CD4-positive, alpha-beta T cell treated with Interleukin-17A for 1 hour (primary cell): ENCODE measurements around the gene MRPL49.
A peak's percentile ranks its signal among the peaks of the same experiment; 100 is the strongest.

Source experiments
- DNase-seq: peaks from one replicate; pipeline ENCODE4 v3.0.0-alpha.2; 2020

MRPL49 gene

DNA sequence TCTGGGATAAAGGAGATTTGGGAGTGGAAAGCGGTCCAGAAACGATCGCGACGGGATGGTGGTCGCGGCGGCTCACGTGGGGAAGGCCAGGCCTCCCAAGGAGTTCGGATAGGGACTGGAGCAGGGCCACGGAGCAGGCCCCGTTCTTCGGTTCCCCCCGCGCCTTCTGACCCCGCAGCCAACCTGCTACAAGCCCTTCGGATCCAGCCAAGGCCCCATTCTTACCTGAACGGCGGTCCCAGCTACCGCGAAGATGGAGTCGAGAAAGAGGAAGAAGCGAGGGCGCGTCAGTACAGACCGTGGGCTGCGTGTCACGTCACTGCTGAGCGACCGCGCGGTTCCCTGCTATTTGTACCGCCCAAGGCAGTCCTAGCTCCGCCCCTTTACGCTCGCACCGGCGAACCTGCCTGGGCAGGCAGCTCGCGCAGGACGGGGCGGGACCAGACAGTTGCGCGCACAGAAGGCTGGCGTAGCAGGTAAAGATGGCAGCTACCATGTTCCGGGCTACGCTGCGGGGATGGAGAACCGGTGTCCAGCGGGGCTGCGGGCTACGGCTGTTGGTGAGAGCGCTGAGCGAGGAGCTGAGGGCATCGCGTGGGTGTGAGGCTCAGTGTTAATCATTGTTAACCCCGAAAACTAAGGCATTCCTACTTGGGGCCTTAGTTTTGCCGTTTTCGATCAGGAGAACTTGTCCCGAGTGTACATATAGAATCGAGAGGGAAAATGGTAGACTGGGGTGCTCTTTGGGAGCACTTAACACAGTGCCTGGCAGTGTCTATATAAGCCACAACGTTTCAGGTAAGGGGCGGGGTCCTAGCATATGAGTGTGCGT is at the start of gene MRPL49, which contains the start of gene FAU:
Gene MRPL49, plus strand, starts transcription at position 457 of the 832 bp plus-strand sequence. Its CDS starts 26 bp downstream, at position 483.
Gene FAU, minus strand, starts transcription at position 270 of the 832 bp plus-strand sequence. CDS start 321 bp downstream, outside the sequence.
- peak; percentile 98 for DNase-seq

- DNase-seq, result no peak
These were observed 49.5 kb upstream of the MRPL49 start for GRCh38 chr11:65072631-65072966.

DNA sequence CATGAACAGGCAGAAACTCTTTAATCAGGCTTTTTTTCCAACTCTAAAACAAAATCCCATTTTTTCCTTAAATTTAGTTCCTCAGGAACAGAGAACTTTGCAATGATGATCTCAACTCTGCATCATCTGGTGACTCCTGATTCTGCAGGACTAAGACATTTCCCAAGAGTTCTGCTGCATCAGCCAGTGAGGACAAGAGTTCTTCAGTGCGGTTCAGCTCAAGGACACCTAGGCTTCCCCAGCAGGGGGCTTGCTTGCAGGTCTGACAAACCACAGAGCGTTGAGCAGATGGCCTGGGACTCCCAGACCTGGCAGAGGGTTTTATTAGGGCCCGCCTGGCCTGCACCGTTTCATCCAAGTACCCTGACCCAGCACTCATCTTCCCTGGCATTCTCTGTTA is 44.7 kb upstream of the MRPL49 start:
- no peak for DNase-seq

DNA sequence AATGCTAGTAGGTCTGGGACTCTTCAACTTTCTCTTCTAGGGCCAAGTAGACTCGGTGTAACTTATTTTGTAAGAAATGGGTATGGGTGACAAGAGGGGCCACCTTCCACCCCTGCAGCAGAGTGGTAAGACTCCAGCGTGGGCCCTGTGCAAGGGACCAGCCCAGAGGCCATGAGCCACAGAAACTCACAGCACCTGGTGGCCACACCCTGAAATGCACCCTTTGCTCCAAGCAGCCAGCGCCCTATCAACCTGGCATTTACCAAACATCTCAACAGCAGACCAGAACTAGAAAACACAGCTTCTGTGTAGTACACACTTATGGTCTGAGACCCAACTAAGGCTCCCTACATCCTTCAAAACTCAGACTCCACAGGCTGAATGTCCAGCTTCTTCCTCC is 44.0 kb upstream of the MRPL49 start:
- peak; percentile 85 for DNase-seq

DNA sequence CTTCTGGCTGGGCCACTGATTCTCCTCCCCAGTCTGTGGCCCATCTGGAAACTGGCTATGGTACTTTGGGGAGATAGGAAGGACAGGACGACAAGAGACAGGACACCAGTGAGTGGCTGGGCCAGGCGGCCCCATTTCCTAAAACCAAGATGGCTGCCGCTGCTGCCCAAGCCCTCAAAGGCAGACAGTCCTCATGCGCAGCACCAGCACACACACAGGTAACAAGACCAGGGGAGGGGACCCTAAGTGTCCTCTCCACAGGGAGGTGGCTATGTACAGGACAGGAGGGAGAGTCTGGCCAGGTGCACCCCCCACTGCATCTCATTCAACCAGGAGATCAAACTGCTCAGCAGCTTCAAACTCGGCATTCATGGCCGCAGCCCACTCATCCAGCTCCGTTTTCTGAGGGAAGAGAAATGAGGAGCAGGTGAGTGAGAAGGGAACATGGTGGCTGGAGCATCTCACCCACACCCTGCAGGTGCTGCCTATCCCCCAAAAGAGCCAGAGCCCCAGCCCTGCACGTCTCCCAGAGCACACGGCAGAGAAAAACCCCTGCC is 43.3 kb upstream of the MRPL49 start:
- no peak for DNase-seq

DNA sequence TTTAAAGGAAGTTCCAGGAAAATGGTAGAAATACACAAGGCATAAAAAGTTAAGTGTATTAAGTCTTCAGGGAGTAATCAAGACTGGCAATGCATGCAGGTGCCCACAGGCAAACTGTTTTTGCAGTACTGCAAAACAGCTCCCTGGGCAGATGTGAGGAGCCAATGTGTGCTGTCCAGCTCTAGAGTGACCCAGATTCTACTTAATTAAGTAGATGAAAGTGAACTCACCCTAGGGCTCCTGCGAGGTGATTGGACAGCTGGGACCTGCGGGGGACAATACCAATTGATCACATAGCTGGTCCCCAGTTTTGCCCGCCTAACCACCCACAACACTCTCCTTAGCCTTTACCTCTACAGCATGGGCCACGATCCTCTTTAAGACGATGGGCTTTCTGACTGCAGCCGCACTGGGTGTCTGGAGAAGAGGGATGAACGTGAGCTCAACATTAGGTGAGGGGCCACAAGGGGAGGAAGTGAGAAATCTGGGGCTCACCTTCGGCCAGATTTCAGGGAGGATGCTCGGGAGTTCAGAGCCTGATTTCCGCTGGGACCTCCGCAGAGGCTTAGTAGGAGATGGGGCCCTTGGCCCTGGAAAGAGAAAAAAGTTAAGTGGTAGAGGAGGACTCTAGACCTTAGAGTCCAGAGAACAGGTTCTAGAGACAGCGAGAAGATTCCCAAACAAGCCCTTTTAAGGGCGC is 38.8 kb upstream of the MRPL49 start:
- no peak for DNase-seq

DNA sequence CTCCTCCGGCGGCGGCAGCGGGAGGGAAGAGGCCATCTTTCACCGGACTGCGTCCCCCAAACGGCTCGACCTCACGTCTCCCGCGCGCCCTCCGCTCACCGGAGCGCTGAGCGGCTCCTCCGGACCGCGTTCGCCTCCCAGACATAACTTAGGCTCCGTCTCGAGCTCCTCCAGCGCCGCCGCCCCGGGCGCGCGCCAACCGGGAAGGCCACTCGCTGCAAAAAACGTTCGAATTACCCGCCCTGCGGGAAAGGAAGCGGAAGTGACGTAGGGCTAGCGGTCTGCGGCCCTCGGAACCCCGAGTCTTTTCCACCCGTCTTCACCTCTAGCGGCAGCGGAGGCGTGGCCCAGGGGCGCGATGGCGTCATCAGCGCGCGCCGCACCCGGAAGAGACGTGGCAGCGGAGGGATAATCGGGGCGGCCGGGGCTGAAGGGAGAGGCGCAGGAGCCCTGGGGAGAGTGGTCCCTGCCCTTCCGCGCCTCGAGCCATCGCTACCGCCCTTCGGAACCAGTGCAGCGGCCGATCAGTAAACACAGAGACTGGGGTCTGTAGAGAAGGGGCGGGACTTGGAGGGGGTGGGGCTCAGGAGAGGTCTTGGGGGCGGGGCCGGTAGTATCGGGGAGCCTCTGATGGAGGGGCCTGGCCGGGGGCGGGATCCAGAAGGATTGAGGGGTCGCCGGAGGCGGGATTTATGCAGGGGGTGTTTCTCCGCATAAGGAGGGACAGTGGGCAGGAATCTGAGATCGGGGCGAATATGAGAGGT is 38.1 kb upstream of the MRPL49 start, which contains the start of the genes CDCA5 and ZFPL1:
Gene CDCA5, minus strand, starts transcription at position 207 of the 764 bp plus-strand sequence. Its CDS starts 62 bp downstream, at position 145.
Gene ZFPL1, plus strand, starts transcription at position 389 of the 764 bp plus-strand sequence. CDS start 477 bp downstream, outside the sequence.
- peak; percentile 96 for DNase-seq

DNA sequence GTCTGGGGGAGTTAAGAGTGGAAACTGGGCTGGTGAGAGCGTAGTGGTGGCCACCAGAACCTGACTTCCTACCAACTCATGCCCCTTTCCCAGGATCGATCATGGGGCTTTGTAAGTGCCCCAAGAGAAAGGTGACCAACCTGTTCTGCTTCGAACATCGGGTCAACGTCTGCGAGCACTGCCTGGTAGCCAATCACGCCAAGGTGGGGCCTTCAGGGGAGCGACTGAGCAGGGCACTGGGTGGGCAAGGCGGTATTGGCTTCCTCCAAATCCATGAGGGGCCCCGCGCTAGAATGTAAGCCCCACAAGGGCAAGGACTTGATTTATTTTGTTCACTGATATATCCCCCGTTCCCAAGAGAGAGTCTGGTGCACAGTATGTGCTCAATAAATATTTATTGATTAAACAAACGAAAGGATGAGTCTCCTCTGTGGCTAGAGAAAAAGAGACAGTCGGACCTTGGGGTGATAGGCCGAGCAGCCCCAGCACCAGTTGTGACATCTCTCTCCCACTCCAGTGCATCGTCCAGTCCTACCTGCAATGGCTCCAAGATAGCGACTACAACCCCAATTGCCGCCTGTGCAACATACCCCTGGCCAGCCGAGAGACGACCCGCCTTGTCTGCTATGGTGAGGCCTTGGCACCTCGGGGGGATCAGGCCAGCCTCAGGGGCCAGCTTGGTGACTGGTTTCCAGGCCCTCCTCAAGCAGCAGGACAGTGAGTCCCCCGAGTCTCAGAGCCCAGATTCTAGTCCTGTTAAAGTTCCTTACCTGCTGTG is 37.3 kb upstream of the MRPL49 start:
- DNase-seq, result no peak

- no peak for DNase-seq
These were observed 36.7 kb upstream of the MRPL49 start for GRCh38 chr11:65085446-65085845.

GRCh38 chr11:65086809-65087208 is 35.3 kb upstream of the MRPL49 start:
- DNase-seq, result no peak

DNA sequence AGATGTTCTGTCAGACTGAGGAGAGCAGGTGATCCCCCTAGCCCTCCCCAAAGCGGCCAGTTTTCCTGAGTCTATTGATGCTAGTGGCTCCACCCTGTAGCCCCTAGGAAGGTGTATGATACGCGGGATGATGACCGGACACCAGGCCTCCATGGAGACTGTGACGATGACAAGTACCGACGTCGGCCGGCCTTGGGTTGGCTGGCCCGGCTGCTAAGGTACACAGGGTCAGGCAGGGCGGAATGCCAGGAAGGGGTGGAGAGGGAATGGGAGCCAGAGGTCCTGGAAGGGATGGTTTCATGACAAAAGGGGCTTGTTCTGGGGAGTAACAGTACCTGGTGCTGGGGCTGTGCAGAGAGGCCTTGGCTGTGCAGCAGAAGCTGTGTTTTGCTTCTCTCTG is 34.9 kb upstream of the MRPL49 start:
- DNase-seq, result no peak

DNA sequence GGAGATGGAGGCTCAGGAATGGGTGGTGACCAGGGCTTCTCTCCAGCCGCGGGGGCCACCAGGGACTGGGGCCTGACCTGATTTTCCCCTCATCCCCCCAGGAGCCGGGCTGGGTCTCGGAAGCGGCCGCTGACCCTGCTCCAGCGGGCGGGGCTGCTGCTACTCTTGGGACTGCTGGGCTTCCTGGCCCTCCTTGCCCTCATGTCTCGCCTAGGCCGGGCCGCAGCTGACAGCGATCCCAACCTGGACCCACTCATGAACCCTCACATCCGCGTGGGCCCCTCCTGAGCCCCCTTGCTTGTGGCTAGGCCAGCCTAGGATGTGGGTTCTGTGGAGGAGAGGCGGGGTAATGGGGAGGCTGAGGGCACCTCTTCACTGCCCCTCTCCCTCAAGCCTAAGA is 34.3 kb upstream of the MRPL49 start:
- no peak for DNase-seq

GRCh38 chr11:65089621-65090020 is 32.5 kb upstream of the MRPL49 start:
- DNase-seq, result no peak

DNA sequence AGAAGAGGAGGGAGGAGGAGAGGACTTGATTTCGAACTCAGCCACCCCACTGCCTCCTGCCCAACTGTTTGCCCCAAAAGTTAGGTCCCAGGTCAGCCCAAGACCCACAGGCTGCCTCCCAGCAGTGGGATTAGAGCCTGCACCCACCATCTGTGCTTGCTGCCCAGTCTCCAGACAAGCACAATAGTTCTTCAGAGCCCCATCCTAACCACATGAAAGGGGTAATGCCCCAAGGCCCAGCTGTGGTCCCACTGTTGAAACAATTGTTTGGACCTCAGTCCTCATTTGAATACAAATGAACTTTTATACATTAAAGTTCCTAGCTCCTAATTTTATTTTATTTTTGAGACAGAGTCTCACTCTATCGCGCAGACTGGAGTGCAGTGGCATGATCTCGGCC is 31.5 kb upstream of the MRPL49 start:
- DNase-seq, result no peak

DNA sequence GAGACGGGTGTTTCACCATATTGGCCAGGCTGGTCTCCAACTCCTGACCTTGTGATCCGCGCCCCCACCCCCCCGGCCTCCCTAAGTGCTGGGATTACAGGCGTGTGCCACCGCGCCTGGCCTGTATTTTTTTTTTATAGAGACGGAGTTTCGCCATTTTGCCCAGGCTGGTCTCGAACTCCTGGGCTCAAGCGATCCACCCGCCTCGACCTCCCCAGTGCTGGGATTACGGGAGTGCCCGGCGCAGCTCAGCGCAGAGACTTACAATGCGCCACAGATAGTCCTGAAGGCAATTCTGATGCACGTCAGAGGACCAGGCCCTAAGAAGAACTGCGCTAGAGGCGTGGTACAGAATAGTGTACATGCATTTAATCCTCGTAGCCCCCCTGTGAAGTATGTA is 26.7 kb upstream of the MRPL49 start:
- DNase-seq, result no peak

- DNase-seq, result peak; percentile 91
These were observed 25.9 kb upstream of the MRPL49 start, which contains the start of gene VPS51 for GRCh38 chr11:65095974-65096806. Gene VPS51 (plus strand): TSS chr11:65096214. CDS start chr11:65096251, 37 bp downstream.

GRCh38 chr11:65096926-65097325 is 25.2 kb upstream of the MRPL49 start:
- DNase-seq, result no peak

- no peak for DNase-seq
These were observed 21.3 kb upstream of the MRPL49 start for GRCh38 chr11:65100674-65101350.

DNA sequence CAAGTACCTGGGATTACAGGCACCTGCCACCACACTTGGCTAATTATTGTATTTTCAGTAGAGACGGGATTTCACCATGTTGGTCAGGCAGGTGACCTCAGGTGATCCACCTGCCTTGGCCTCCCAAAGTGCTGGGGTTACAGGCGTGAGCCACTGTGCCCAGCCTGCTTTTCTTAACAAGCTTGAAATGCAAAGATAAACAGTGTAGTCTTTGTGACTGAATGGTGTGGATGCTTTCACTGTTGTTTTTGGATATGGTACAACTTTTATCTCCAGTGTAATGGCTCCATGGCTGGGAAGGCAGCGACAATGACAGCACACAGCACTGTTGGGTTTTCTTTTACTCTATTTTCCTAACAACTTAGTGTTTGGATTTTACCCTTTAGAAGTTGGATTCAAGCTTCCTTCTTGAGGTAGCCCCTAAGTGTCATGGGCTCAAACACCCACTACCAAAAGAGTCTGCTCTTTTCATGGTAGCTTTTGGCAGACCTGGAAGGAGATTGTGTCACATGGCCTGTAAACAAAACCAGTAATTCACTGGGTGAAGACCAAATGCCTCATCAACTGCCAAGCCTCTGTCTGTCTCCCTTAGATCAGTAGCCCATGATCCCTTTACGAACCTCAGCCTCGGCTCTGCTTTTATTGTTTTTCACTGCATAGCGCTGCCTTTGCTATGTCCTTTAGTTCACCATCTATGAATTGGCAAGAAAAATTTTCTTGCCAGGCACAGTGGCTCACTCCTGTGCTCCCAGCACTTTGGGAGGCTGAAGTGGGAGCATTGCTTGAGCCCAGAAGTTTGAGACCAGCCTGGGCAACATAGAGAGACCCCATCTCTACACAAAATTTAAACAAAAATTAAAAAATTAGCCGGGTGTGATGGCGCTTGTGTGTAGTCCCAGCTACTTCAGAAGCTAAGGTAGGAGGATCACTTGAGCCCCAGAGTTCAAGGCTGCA is 19.7 kb upstream of the MRPL49 start:
- DNase-seq, result no peak
